NCI-H446 treated with DMSO at 0.1 percent for 48 hours (cell line): ENCODE results near the gene MALRD1.

Experiments
- DNase-seq: peaks from one replicate; lab custom pipeline; 2025; lab: John Stamatoyannopoulos, UW

The MALRD1 gene

GRCh38 chr10:19782430-19783089, 734.0 kb downstream of the MALRD1 start:
- no peak for DNase-seq

GRCh38 chr10:19783721-19784120, 735.1 kb downstream of the MALRD1 start:
- DNase-seq: no peak
